H9 (cell line): ENCODE results near the gene DNAAF1. TPM values are rescaled to one million over a fixed set of nuclear protein-coding genes. Genes with fewer than 3 reads are reported as not detected.

Source experiments
- DNase-seq: peaks from one replicate; pipeline ENCODE4 v3.0.0-alpha.2; 2017
- H2AFZ ChIP-seq: one replicate; pipeline ENCODE4 v1.6.1; 2013; ENCODE audit warnings: mild to moderate bottlenecking, low read length, control low read depth, moderate library complexity
- H2AK5ac ChIP-seq: 2 replicates; pipeline ENCODE4 v1.6.1; 2013; ENCODE audit warnings: low read length, control low read depth, mixed read lengths; ENCODE audit not compliant: insufficient read length
- H2BK120ac ChIP-seq: one replicate; pipeline ENCODE4 v1.6.1; 2013; ENCODE audit warnings: low read depth, mild to moderate bottlenecking, low read length, control low read depth, inconsistent platforms; ENCODE audit not compliant: poor library complexity, severe bottlenecking
- H2BK12ac ChIP-seq: 2 replicates; pipeline ENCODE4 v1.6.1; 2013; ENCODE audit warnings: low read length, control low read depth, mixed read lengths, low read depth; ENCODE audit not compliant: insufficient read length
- H2BK15ac ChIP-seq: 2 replicates; pipeline ENCODE4 v1.6.1; 2013; ENCODE audit warnings: low read depth, low read length, control low read depth
- H2BK20ac ChIP-seq: one replicate; pipeline ENCODE4 v1.6.1; 2013; ENCODE audit warnings: low read depth, mild to moderate bottlenecking, low read length, control low read depth, inconsistent platforms; ENCODE audit not compliant: poor library complexity, severe bottlenecking
- H2BK5ac ChIP-seq: 2 replicates; pipeline ENCODE4 v1.6.1; 2013; ENCODE audit warnings: low read length, control low read depth, mixed read lengths; ENCODE audit not compliant: insufficient read length
- H3K14ac ChIP-seq: 2 replicates; pipeline ENCODE4 v1.6.1; 2013; ENCODE audit warnings: low read length, control low read depth; ENCODE audit not compliant: insufficient read depth
- H3K18ac ChIP-seq: 2 replicates; pipeline ENCODE4 v1.6.1; 2013; ENCODE audit warnings: low read depth, mild to moderate bottlenecking, mixed read lengths, low read length, control low read depth; ENCODE audit not compliant: insufficient read length
- H3K23ac ChIP-seq: 2 replicates; pipeline ENCODE4 v1.6.1; 2013; ENCODE audit warnings: low read length, control low read depth, mixed read lengths, low read depth; ENCODE audit not compliant: insufficient read length
- H3K23me2 ChIP-seq: 2 replicates; pipeline ENCODE4 v1.6.1; 2013; ENCODE audit warnings: low read depth, mild to moderate bottlenecking, mixed read lengths, low read length, control low read depth; ENCODE audit not compliant: insufficient read length, poor library complexity, severe bottlenecking
- H3K27ac ChIP-seq: 2 replicates; pipeline ENCODE4 v1.5.1; 2013; ENCODE audit warnings: low read length, control low read depth, mixed read lengths, low read depth; ENCODE audit not compliant: insufficient read length
- H3K27me3 ChIP-seq: 2 replicates; pipeline ENCODE4 v1.6.1; 2013; ENCODE audit warnings: low read length, control low read depth, inconsistent platforms; ENCODE audit not compliant: insufficient read depth
- H3K4ac ChIP-seq: 2 replicates; pipeline ENCODE4 v1.6.1; 2013; ENCODE audit warnings: low read depth, mild to moderate bottlenecking, control low read depth, inconsistent platforms, low read length, moderate library complexity
- H3K4me1 ChIP-seq: 2 replicates; pipeline ENCODE4 v1.6.1; 2013; ENCODE audit warnings: low read length, control low read depth, inconsistent platforms; ENCODE audit not compliant: insufficient read depth
- H3K4me2 ChIP-seq: 2 replicates; pipeline ENCODE4 v1.6.1; 2013; ENCODE audit warnings: low read length, control low read depth, mixed read lengths; ENCODE audit not compliant: insufficient read length, insufficient read depth
- H3K56ac ChIP-seq: 2 replicates; pipeline ENCODE4 v1.6.1; 2013; ENCODE audit warnings: low read depth, mild to moderate bottlenecking, mixed read lengths, low read length, control low read depth; ENCODE audit not compliant: insufficient read length
- H3K79me1 ChIP-seq: 2 replicates; pipeline ENCODE4 v1.6.1; 2013; ENCODE audit warnings: low read depth, mild to moderate bottlenecking, moderate library complexity, low read length, control low read depth, inconsistent platforms; ENCODE audit not compliant: insufficient read depth, poor library complexity, severe bottlenecking
- H3K79me2 ChIP-seq: 2 replicates; pipeline ENCODE4 v1.6.1; 2013; ENCODE audit warnings: low read length, control low read depth, inconsistent platforms; ENCODE audit not compliant: insufficient read depth
- H3K9ac ChIP-seq: 2 replicates; pipeline ENCODE4 v1.6.1; 2013; ENCODE audit warnings: low read length, control low read depth, mixed read lengths; ENCODE audit not compliant: insufficient read length; ENCODE audit errors: extremely low read depth
- H3K9me3 ChIP-seq: one replicate; pipeline ENCODE4 v1.6.1; 2013; ENCODE audit warnings: low read depth, low read length, inconsistent platforms; ENCODE audit not compliant: control insufficient read depth
- H3T11ph ChIP-seq: one replicate; pipeline ENCODE4 v1.6.1; 2013; ENCODE audit warnings: mild to moderate bottlenecking, low read length, control low read depth, inconsistent platforms
- H4K20me1 ChIP-seq: one replicate; pipeline ENCODE4 v1.6.1; 2013; ENCODE audit not compliant: control insufficient read depth, insufficient read length, insufficient read depth
- H4K5ac ChIP-seq: 2 replicates; pipeline ENCODE4 v1.6.1; 2013; ENCODE audit warnings: low read depth, mild to moderate bottlenecking, mixed read lengths, low read length, control low read depth; ENCODE audit not compliant: insufficient read length
- H4K8ac ChIP-seq: replicated peaks from 2 replicates; pipeline ENCODE4 v1.6.1; 2013; ENCODE audit warnings: low read length, control low read depth, mixed read lengths, low read depth; ENCODE audit not compliant: insufficient read length
- H4K91ac ChIP-seq: 2 replicates; pipeline ENCODE4 v1.6.1; 2013; ENCODE audit warnings: low read depth, mild to moderate bottlenecking, moderate library complexity, mixed read lengths, low read length, control low read depth; ENCODE audit not compliant: insufficient read length
- H3K27ac Mint-ChIP-seq, 3 experiments: 2 replicates in 2 of 3; 3 replicates in 1 of 3; pipeline ENCODE4 v1.8.0; 2020 to 2021; ENCODE audit warnings: mixed read lengths in 3 of 3, mild to moderate bottlenecking in 1 of 3, moderate library complexity in 1 of 3
- H3K27me3 Mint-ChIP-seq: 2 replicates; pipeline ENCODE4 v1.8.0; 2021; ENCODE audit warnings: low read depth, mild to moderate bottlenecking, moderate library complexity, mixed read lengths
- H3K36me3 Mint-ChIP-seq, 3 experiments: 2 replicates in 2 of 3; 3 replicates in 1 of 3; pipeline ENCODE4 v1.8.0; 2020 to 2021; ENCODE audit warnings: low read depth in 3 of 3, mixed read lengths in 3 of 3; ENCODE audit not compliant: insufficient read depth in 1 of 3
- H3K4me1 Mint-ChIP-seq, 2 experiments: 2 replicates each; pipeline ENCODE4 v1.8.0; 2020; ENCODE audit warnings: mixed read lengths in 2 of 2
- H3K4me3 Mint-ChIP-seq, 2 experiments: 2 replicates in 1 of 2; 3 replicates in 1 of 2; pipeline ENCODE4 v1.8.0; 2020 to 2021; ENCODE audit warnings: mild to moderate bottlenecking in 2 of 2, mixed read lengths in 2 of 2, moderate library complexity in 1 of 2
- H3K9me3 Mint-ChIP-seq, 2 experiments: 2 replicates in 1 of 2; 3 replicates in 1 of 2; pipeline ENCODE4 v1.8.0; 2020; ENCODE audit warnings: mild to moderate bottlenecking in 2 of 2, mixed read lengths in 2 of 2, moderate library complexity in 1 of 2
- WGBS: extraction: QIAGEN DNeasy Blood & Tissue Kit; methylation state at CpG from one replicate; pipeline ENCODE4 v1.1.7; 2013; ENCODE audit warnings: missing lambda C conversion rate, low lambda C conversion rate, mixed read lengths; ENCODE audit not compliant: insufficient read length; ENCODE audit errors: extremely low coverage; 5-methylcytosine and 5-hydroxymethylcytosine counted together
- total RNA-seq: library from RNA; stranded (reverse); gene quantifications from 2 replicates; pipeline ENCODE4 v1.2.1, GENCODE V29; 2021
- TF ChIP-seq, protein P1 (sequence below): fragments of 200-600 bp; sonication (generic); conservative IDR thresholded peaks from 3 replicates; pipeline ENCODE4 v1.8.0; 2021; ENCODE audit warnings: antibody characterized with exemption, mild to moderate bottlenecking

The DNAAF1 gene
- total RNA-seq, 1 experiment from 2014 or later: not detected

DNA sequence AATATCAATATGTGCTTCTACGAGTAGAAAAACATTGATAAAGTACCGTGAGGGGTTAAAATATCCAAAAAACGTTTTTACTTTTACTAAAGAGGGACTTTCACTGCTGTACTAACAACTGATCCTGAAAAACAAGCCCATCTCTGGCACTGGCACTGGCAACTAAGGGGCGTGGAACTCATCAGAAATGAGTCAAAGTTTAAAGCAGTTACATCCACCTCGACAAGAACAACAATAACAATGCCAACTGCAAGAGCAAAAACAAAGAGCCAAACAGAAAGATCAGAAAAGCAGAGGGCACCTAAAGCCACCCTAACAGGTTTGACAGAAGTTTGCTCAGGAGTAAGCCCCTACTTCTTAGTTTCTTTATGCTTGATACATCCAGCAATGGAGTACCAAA, 41.4 kb upstream of the DNAAF1 start:
- Histone ChIP-seq H2BK15ac (no peak overlapping the region), H2AFZ (no peak overlapping the region), H3K9me3 (no peaks in the 10 kb centered on the region), H3K14ac (no peak overlapping the region), H2BK20ac (no peak overlapping the region), H4K8ac (no peak overlapping the region), H3T11ph (no peak overlapping the region), H4K5ac (no peak overlapping the region), H3K4me1 (no peaks in the 10 kb centered on the region), H3K79me1 (peaks cover 2% of the 10 kb centered on the region), H3K23me2 (no peaks in the 10 kb centered on the region), H3K18ac (no peak overlapping the region), H3K4me2 (no peak overlapping the region), H2BK120ac (no peak overlapping the region), H3K9ac (no peak overlapping the region), H3K56ac (no peak overlapping the region), H2AK5ac (no peak overlapping the region), H4K20me1 (no peaks in the 10 kb centered on the region), H3K4ac (no peak overlapping the region), H3K27ac (no peak overlapping the region), H3K23ac (no peak overlapping the region), H4K91ac (no peak overlapping the region), H3K79me2 (peaks cover 5% of the 10 kb centered on the region; the same call in 1 of the 2 replicates), H2BK5ac (no peak overlapping the region), H3K27me3 (no peaks in the 10 kb centered on the region), H2BK12ac (no peak overlapping the region)
- Mint-ChIP-seq H3K9me3 (no peaks in the 10 kb centered on the region), H3K27ac (no peak overlapping the region; a peak in 1 of 7 replicates), H3K4me3 (no peak overlapping the region), H3K4me1 (peaks cover 5 to 6% of the 10 kb centered on the region in 2 experiments; a peak in 1 of 4 replicates), H3K36me3 (peaks cover 5 to 26% (median 5%) of the 10 kb centered on the region in 3 experiments; a peak in 5 of 7 replicates), H3K27me3 (no peaks in the 10 kb centered on the region)
- DNase-seq: no peak
- TF ChIP-seq, protein P1, sequence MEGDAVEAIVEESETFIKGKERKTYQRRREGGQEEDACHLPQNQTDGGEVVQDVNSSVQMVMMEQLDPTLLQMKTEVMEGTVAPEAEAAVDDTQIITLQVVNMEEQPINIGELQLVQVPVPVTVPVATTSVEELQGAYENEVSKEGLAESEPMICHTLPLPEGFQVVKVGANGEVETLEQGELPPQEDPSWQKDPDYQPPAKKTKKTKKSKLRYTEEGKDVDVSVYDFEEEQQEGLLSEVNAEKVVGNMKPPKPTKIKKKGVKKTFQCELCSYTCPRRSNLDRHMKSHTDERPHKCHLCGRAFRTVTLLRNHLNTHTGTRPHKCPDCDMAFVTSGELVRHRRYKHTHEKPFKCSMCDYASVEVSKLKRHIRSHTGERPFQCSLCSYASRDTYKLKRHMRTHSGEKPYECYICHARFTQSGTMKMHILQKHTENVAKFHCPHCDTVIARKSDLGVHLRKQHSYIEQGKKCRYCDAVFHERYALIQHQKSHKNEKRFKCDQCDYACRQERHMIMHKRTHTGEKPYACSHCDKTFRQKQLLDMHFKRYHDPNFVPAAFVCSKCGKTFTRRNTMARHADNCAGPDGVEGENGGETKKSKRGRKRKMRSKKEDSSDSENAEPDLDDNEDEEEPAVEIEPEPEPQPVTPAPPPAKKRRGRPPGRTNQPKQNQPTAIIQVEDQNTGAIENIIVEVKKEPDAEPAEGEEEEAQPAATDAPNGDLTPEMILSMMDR: no peak
- no CpG with 5 or more reads among the region's 5 CpGs for whole genome bisulfite sequencing
